HG03342 (cell line): ENCODE data around the gene CMPK1.

Experiments used
- ATAC-seq: cut with Tn5 transposase; IDR thresholded peaks from one replicate; pipeline ENCODE4 v1.9.1; 2021; ENCODE audit warnings: mild to moderate bottlenecking, moderate library complexity; ENCODE audit not compliant: unreplicated experiment

Gene CMPK1

GRCh38 chr1:47418681-47419325, 85.2 kb downstream of the CMPK1 start:
- no peak for ATAC-seq

GRCh38 chr1:47420547-47420946, 87.0 kb downstream of the CMPK1 start:
- no peak for ATAC-seq

GRCh38 chr1:47423872-47424271, 90.3 kb downstream of the CMPK1 start:
- no peak for ATAC-seq

GRCh38 chr1:47424336-47424982, 90.9 kb downstream of the CMPK1 start:
- ATAC-seq: no peak
